GM19023 (cell line): ENCODE results near the gene TGM4.
"Not testable (repeated sequence)": the region's sequence is repeated elsewhere in the genome, so short reads cannot be mapped to it uniquely, and the experiment has no call there.

Source experiments
- ATAC-seq: cut with Tn5 transposase; IDR thresholded peaks from one replicate; pipeline ENCODE4 v1.9.1; 2021; ENCODE audit warnings: mild to moderate bottlenecking, moderate library complexity; ENCODE audit not compliant: unreplicated experiment

The TGM4 gene

GRCh38 chr3:44949770-44950169 is 75.4 kb downstream of the TGM4 start:
- not testable (repeated sequence) for ATAC-seq

- ATAC-seq: no peak
Measured at GRCh38 chr3:44950275-44950734, 75.9 kb downstream of the TGM4 start.

- no peak for ATAC-seq
Measured at GRCh38 chr3:44952689-44953088, 78.3 kb downstream of the TGM4 start.

- ATAC-seq: no peak
Measured at GRCh38 chr3:44954304-44954703, 79.9 kb downstream of the TGM4 start.

GRCh38 chr3:44954962-44955361 is 80.6 kb downstream of the TGM4 start:
- ATAC-seq: no peak

GRCh38 chr3:44955917-44956316 is 81.5 kb downstream of the TGM4 start:
- ATAC-seq: no peak

- ATAC-seq: no peak
Measured at GRCh38 chr3:44957986-44958385, 83.6 kb downstream of the TGM4 start.

GRCh38 chr3:44958386-44958785 is 84.0 kb downstream of the TGM4 start:
- ATAC-seq: no peak

GRCh38 chr3:44960387-44961026 is 86.1 kb downstream of the TGM4 start:
- ATAC-seq: no peak

- ATAC-seq: no peak
Measured at GRCh38 chr3:44961888-44962287, 87.5 kb downstream of the TGM4 start.

- ATAC-seq: no peak
Measured at GRCh38 chr3:44962621-44963393, 88.4 kb downstream of the TGM4 start.

- ATAC-seq: no peak
Measured at GRCh38 chr3:44963571-44964325, 89.3 kb downstream of the TGM4 start.
